ENCODE data around the gene HERPUD1. TPM values are rescaled to one million over a fixed set of nuclear protein-coding genes. Genes with fewer than 3 reads are reported as not detected.

HERPUD1 gene
- total and polyA plus RNA-seq, 2 of the 13 experiments (the other 11 are each of a cell fraction or from before 2014, with no cell fraction given), result 96.2 to 323 TPM

DNA sequence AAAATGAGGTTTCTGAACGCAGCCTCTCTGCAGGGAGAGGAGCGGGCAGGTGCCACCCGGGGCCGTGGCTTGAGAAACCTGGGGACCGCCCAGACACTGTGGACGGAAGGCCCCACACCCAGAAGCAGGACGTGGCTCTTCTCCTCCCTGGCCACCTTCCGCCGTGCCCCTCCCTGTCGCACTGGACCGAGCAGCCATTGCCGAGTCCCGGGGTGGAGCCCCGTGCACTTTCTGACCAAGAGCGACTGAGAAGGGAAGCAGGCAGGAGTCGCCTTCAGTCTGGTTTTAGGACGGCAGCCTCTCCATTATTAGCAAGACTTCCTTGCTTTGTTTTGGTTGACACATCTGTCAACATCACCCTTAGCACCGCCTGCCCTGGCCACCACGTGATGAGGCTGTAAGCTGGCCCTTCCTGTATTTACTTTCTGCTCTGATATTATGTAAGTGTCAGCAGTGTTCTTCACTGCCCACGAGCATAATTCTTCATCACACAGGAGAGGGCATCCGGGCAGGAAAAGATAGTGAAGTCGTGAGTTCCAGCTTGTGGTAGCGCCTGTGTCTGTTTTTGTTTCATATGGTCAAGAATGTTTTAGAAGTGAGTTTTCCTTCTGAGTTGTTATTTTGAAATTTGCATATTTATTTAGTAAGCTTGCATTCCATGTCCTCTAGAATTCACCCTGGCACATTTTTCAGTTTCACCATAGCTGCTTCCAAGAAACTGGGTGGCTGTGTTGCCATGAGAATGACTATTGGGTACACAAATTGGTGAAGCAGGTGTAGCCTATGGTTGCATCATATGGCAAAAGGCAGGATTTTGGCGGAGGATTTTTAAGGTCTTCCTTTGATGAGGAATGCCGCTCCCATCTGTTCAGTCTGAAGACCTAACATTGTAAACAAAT is 1.0 kb downstream of the HERPUD1 start (continued):
- no peak for TF ChIP-seq NRL (CRISPR knock-in tag; IDR thresholded peaks at IDR 0.05; ENCODE audit: borderline replicate concordance)
- TF ChIP-seq ZNF296 (CRISPR knock-in tag; conservative IDR thresholded peaks at IDR 0.05), result no peak; the same call in 1 of the 2 replicates
- no peak for TF ChIP-seq ZNF354B (CRISPR knock-in tag; IDR thresholded peaks at IDR 0.05)
- no peak; the same call in 1 of the 2 replicates for TF ChIP-seq PHF8 (CRISPR knock-in tag; IDR thresholded peaks at IDR 0.05)
- TF ChIP-seq ZNF235 (CRISPR knock-in tag; IDR thresholded peaks at IDR 0.05; ENCODE audit: borderline replicate concordance), result no peak
- TF ChIP-seq ZMYM2 (CRISPR knock-in tag; IDR thresholded peaks at IDR 0.05), result no peak
- TF ChIP-seq SKI (IDR thresholded peaks at IDR 0.05; ENCODE audit: partially characterized antibody), result peak; percentile 22
- no peak; the same call in 1 of the 2 replicates for TF ChIP-seq MED13 (CRISPR knock-in tag; IDR thresholded peaks at IDR 0.05)
- TF ChIP-seq, protein P1, sequence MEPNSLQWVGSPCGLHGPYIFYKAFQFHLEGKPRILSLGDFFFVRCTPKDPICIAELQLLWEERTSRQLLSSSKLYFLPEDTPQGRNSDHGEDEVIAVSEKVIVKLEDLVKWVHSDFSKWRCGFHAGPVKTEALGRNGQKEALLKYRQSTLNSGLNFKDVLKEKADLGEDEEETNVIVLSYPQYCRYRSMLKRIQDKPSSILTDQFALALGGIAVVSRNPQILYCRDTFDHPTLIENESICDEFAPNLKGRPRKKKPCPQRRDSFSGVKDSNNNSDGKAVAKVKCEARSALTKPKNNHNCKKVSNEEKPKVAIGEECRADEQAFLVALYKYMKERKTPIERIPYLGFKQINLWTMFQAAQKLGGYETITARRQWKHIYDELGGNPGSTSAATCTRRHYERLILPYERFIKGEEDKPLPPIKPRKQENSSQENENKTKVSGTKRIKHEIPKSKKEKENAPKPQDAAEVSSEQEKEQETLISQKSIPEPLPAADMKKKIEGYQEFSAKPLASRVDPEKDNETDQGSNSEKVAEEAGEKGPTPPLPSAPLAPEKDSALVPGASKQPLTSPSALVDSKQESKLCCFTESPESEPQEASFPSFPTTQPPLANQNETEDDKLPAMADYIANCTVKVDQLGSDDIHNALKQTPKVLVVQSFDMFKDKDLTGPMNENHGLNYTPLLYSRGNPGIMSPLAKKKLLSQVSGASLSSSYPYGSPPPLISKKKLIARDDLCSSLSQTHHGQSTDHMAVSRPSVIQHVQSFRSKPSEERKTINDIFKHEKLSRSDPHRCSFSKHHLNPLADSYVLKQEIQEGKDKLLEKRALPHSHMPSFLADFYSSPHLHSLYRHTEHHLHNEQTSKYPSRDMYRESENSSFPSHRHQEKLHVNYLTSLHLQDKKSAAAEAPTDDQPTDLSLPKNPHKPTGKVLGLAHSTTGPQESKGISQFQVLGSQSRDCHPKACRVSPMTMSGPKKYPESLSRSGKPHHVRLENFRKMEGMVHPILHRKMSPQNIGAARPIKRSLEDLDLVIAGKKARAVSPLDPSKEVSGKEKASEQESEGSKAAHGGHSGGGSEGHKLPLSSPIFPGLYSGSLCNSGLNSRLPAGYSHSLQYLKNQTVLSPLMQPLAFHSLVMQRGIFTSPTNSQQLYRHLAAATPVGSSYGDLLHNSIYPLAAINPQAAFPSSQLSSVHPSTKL (CRISPR knock-in tag; IDR thresholded peaks at IDR 0.05), result peak; percentile 87
- TF ChIP-seq REPIN1 (CRISPR knock-in tag; IDR thresholded peaks at IDR 0.05; ENCODE audit: borderline replicate concordance, low read depth), result 0 out of 2 replicates have a peak, but pooled peaks have one; percentile 44
- TF ChIP-seq ZNF264 (CRISPR knock-in tag; IDR thresholded peaks at IDR 0.05), result 0 out of 2 replicates have a peak, but pooled peaks have one; percentile 16
- TF ChIP-seq ZNF780A (CRISPR knock-in tag; IDR thresholded peaks at IDR 0.05), result peak; percentile 13; the same call in 1 of the 2 replicates
- TF ChIP-seq, protein P2, sequence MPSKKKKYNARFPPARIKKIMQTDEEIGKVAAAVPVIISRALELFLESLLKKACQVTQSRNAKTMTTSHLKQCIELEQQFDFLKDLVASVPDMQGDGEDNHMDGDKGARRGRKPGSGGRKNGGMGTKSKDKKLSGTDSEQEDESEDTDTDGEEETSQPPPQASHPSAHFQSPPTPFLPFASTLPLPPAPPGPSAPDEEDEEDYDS (CRISPR knock-in tag; IDR thresholded peaks at IDR 0.05), result peak; percentile 76
- TF ChIP-seq, protein P3, sequence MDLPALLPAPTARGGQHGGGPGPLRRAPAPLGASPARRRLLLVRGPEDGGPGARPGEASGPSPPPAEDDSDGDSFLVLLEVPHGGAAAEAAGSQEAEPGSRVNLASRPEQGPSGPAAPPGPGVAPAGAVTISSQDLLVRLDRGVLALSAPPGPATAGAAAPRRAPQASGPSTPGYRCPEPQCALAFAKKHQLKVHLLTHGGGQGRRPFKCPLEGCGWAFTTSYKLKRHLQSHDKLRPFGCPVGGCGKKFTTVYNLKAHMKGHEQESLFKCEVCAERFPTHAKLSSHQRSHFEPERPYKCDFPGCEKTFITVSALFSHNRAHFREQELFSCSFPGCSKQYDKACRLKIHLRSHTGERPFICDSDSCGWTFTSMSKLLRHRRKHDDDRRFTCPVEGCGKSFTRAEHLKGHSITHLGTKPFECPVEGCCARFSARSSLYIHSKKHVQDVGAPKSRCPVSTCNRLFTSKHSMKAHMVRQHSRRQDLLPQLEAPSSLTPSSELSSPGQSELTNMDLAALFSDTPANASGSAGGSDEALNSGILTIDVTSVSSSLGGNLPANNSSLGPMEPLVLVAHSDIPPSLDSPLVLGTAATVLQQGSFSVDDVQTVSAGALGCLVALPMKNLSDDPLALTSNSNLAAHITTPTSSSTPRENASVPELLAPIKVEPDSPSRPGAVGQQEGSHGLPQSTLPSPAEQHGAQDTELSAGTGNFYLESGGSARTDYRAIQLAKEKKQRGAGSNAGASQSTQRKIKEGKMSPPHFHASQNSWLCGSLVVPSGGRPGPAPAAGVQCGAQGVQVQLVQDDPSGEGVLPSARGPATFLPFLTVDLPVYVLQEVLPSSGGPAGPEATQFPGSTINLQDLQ (CRISPR knock-in tag; IDR thresholded peaks at IDR 0.05), result no peak
- TF ChIP-seq, protein P4, sequence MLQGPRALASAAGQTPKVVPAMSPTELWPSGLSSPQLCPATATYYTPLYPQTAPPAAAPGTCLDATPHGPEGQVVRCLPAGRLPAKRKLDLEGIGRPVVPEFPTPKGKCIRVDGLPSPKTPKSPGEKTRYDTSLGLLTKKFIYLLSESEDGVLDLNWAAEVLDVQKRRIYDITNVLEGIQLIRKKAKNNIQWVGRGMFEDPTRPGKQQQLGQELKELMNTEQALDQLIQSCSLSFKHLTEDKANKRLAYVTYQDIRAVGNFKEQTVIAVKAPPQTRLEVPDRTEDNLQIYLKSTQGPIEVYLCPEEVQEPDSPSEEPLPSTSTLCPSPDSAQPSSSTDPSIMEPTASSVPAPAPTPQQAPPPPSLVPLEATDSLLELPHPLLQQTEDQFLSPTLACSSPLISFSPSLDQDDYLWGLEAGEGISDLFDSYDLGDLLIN (CRISPR knock-in tag; IDR thresholded peaks at IDR 0.05; ENCODE audit: borderline replicate concordance), result no peak
- TF ChIP-seq ARID2 (CRISPR knock-in tag; IDR thresholded peaks at IDR 0.05; ENCODE audit: borderline replicate concordance), result no peak
- TF ChIP-seq ETV6 (CRISPR knock-in tag; conservative IDR thresholded peaks at IDR 0.05), result no peak
- TF ChIP-seq, protein P5, sequence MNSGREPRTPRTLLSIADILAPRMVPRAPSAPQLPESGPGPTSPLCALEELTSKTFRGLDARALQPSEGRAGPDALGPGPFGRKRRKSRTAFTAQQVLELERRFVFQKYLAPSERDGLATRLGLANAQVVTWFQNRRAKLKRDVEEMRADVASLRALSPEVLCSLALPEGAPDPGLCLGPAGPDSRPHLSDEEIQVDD (CRISPR knock-in tag; IDR thresholded peaks at IDR 0.05; ENCODE audit: borderline replicate concordance), result no peak
- TF ChIP-seq ZNF205 (CRISPR knock-in tag; IDR thresholded peaks at IDR 0.05), result peak; percentile 59; the same call in 1 of the 2 replicates
- no peak for TF ChIP-seq ZNF879 (CRISPR knock-in tag; IDR thresholded peaks at IDR 0.05)
